GM10266 (cell line): ENCODE data around the gene DOK5.

Source experiments
- DNase-seq: peaks from one replicate; pipeline ENCODE4 v3.0.0; 2012; ENCODE audit errors: extremely low spot score
- TF ChIP-seq, protein P1 (sequence below): IDR thresholded peaks from 2 replicates; pipeline ENCODE4 v1.5.1; 2012; ENCODE audit warnings: mild to moderate bottlenecking, low read depth; ENCODE audit not compliant: control insufficient read depth, insufficient read depth; ENCODE audit errors: missing control alignments

Gene DOK5

DNA sequence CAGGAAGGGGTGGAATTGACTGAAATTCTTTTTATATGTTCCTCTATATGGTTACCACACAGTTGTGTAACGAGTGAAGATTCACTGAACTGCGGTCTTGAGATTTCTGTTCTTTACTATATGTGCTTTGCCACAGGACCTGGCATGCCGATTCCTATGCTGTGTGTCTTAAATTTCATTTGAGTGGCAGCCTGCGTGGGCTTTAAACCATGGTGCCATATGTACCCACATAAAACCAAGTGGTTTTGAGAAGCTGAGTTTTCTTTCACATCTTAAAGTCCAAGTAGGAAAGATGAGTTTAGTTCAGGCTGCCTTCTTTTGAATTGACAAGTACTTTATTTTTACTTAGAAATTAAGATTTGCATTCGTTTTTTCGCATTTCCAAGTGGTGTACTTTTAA lies 101.1 kb downstream of the DOK5 start:
- DNase-seq = no peak
- TF ChIP-seq, protein P1, sequence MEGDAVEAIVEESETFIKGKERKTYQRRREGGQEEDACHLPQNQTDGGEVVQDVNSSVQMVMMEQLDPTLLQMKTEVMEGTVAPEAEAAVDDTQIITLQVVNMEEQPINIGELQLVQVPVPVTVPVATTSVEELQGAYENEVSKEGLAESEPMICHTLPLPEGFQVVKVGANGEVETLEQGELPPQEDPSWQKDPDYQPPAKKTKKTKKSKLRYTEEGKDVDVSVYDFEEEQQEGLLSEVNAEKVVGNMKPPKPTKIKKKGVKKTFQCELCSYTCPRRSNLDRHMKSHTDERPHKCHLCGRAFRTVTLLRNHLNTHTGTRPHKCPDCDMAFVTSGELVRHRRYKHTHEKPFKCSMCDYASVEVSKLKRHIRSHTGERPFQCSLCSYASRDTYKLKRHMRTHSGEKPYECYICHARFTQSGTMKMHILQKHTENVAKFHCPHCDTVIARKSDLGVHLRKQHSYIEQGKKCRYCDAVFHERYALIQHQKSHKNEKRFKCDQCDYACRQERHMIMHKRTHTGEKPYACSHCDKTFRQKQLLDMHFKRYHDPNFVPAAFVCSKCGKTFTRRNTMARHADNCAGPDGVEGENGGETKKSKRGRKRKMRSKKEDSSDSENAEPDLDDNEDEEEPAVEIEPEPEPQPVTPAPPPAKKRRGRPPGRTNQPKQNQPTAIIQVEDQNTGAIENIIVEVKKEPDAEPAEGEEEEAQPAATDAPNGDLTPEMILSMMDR = no peak

DNA sequence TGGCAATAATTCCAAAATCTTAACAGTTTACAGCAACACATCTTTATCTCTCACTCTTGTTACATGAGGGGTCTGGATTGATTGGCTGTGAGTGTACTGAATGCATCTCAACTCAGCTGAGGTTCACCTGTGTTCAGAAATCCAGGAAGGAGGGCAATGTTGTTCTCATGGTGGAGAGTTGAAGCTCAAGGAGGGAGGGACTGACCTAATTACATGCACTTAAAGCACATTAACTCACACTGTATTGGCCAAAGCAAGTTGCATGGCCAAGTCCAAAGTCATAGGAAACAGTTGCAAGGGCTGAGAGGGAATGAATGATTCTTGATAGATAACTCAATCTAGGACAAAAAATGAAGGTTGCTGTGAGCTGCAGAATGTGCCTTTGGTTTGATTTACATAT lies 102.2 kb downstream of the DOK5 start:
- TF ChIP-seq, protein P1 = no peak
- DNase-seq = no peak

GRCh38 chr20:54585217-54585616 lies 109.8 kb downstream of the DOK5 start:
- TF ChIP-seq, protein P1 = no peak
- DNase-seq = no peak

- TF ChIP-seq, protein P1 = no peak
- DNase-seq = no peak
Observed at GRCh38 chr20:54587408-54587807, 112.0 kb downstream of the DOK5 start.

DNA sequence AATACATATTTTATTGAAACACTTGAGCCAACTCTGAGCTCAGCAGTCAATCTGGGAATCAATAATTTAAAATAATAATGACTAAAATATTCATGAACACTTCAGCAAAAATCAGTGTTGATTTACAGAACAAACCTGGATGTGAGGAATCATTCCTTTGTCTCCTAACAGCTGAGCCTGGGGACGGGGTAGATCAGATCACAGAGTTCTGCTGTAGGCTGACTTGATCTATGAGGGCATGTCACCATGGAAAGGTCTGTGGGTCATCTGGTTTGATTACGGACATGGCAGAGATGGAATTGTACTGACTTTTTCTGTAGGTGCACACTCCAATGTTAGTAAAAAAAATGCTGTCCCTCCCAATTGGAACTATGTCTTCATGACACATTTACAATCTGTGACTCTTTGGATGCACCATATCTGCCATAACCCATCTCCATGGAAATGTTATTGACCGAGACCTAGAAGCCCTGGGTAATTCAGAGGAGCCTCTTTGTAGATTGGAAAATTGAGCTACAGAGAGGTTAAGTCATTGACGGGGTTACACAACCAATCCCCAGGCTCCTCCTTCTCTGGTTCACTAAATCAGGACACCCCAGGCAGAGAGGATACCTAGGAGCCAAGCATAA lies 114.1 kb downstream of the DOK5 start:
- TF ChIP-seq, protein P1 = no peak
- no peak for DNase-seq

GRCh38 chr20:54590856-54591255 lies 115.5 kb downstream of the DOK5 start:
- TF ChIP-seq, protein P1 = no peak
- DNase-seq = no peak

- TF ChIP-seq, protein P1 = no peak
Observed at GRCh38 chr20:54596651-54597050, 121.3 kb downstream of the DOK5 start.

More at GRCh38 chr20:54596651-54597050, 121.3 kb downstream of the DOK5 start:
- no peak for DNase-seq
